Endodermal cell (in vitro differentiated cells): ENCODE results near the gene GSTA1. TPM values are rescaled to one million over a fixed set of nuclear protein-coding genes. Genes with fewer than 3 reads are reported as not detected.
"Not testable (repeated sequence)": the region's sequence is repeated elsewhere in the genome, so short reads cannot be mapped to it uniquely, and the experiment has no call there.

Source experiments
- DNase-seq: peaks from one replicate; pipeline ENCODE4 v3.0.0-alpha.2; 2017
- H3K27ac ChIP-seq: 2 replicates; pipeline ENCODE4 v1.5.1; 2013; ENCODE audit warnings: mild to moderate bottlenecking, low read depth, low read length, moderate library complexity
- H3K27me3 ChIP-seq: 2 replicates; pipeline ENCODE4 v1.6.1; 2013; ENCODE audit warnings: mild to moderate bottlenecking, low read length, moderate library complexity; ENCODE audit not compliant: insufficient read depth, control insufficient read depth, poor library complexity, severe bottlenecking
- H3K36me3 ChIP-seq: 2 replicates; pipeline ENCODE4 v1.7.0; 2013; ENCODE audit warnings: mild to moderate bottlenecking, low read length, moderate library complexity; ENCODE audit not compliant: control insufficient read depth, insufficient read depth
- H3K4me1 ChIP-seq: one replicate; pipeline ENCODE4 v1.7.0; 2013; ENCODE audit warnings: low read length; ENCODE audit not compliant: control insufficient read depth, insufficient read depth
- H3K4me3 ChIP-seq: 2 replicates; pipeline ENCODE4 v1.5.1; 2013; ENCODE audit warnings: mild to moderate bottlenecking, low read length, moderate library complexity
- H3K9ac ChIP-seq: 2 replicates; pipeline ENCODE4 v1.6.1; 2013; ENCODE audit warnings: mild to moderate bottlenecking, low read length, moderate library complexity; ENCODE audit not compliant: poor library complexity, severe bottlenecking; ENCODE audit errors: extremely low read depth
- H3K9me3 ChIP-seq: 2 replicates; pipeline ENCODE4 v1.6.1; 2013; ENCODE audit warnings: mild to moderate bottlenecking, low read length, moderate library complexity; ENCODE audit not compliant: control insufficient read depth
- H3K27ac Mint-ChIP-seq: 2 replicates; pipeline ENCODE4 v1.8.0; 2020; ENCODE audit warnings: mixed read lengths
- H3K27me3 Mint-ChIP-seq: 2 replicates; pipeline ENCODE4 v1.8.0; 2021; ENCODE audit warnings: mild to moderate bottlenecking, mixed read lengths; ENCODE audit not compliant: insufficient read depth
- H3K36me3 Mint-ChIP-seq: 2 replicates; pipeline ENCODE4 v1.8.0; 2020; ENCODE audit warnings: low read depth, mixed read lengths
- H3K4me1 Mint-ChIP-seq: 2 replicates; pipeline ENCODE4 v1.8.0; 2020; ENCODE audit warnings: mixed read lengths
- H3K4me3 Mint-ChIP-seq: 2 replicates; pipeline ENCODE4 v1.8.0; 2020; ENCODE audit warnings: mild to moderate bottlenecking, moderate library complexity, mixed read lengths
- H3K9me3 Mint-ChIP-seq: 2 replicates; pipeline ENCODE4 v1.8.0; 2020; ENCODE audit warnings: mild to moderate bottlenecking, mixed read lengths
- CTCF ChIP-seq: fragments of 200-600 bp; sonication (generic); conservative IDR thresholded peaks from 2 replicates; pipeline ENCODE4 v1.5.0; 2021; ENCODE audit warnings: antibody characterized with exemption, mild to moderate bottlenecking
- WGBS, 2 experiments: methylation state at CpG; one replicate each; pipeline versions ENCODE4 v1.1.5 to v1.1.7; 2013; ENCODE audit warnings: missing lambda C conversion rate in 2 of 2, mixed read lengths in 1 of 2; ENCODE audit not compliant: insufficient coverage in 1 of 2, insufficient read length in 1 of 2; 5-methylcytosine and 5-hydroxymethylcytosine counted together
- total RNA-seq, 2 donors: library from RNA; stranded (reverse); fragmentation: NEBNext Ultra II Directional in 1 of 2; extraction: Animal tissue kit (Norgen Biotek cat#: 25700) in 1 of 2; gene quantifications; 2 replicates in 1 of 2; 3 replicates in 1 of 2; pipeline ENCODE4 v1.2.1, GENCODE V29; 2021

Gene GSTA1
- total RNA-seq, 2 donors from 2014 or later = 2.4 TPM; not detected in 1

- H3K36me3 ChIP-seq = no peaks in the 10 kb centered on the region
- H3K9ac ChIP-seq = no peak overlapping the region
- Mint-ChIP-seq H3K4me1 (no peaks in the 10 kb centered on the region), H3K27ac (no peak overlapping the region), H3K9me3 (peaks cover 35% of the 10 kb centered on the region), H3K27me3 (no peaks in the 10 kb centered on the region), H3K4me3 (no peak overlapping the region), H3K36me3 (peaks cover 5% of the 10 kb centered on the region)
- TF ChIP-seq CTCF = no peak
- no peak for DNase-seq
- H3K4me3 ChIP-seq = no peak overlapping the region
- H3K4me1 ChIP-seq = no peaks in the 10 kb centered on the region
- no peaks in the 10 kb centered on the region for H3K27me3 ChIP-seq
- no peak overlapping the region for H3K27ac ChIP-seq
- 71% methylated on average over 1 of the region's 1 CpG; no CpG with 5 or more reads in 1 of the 2 experiments for WGBS, 2 experiments
- H3K9me3 ChIP-seq = no peaks in the 10 kb centered on the region
These were observed 22.9 kb upstream of the GSTA1 start for GRCh38 chr6:52826513-52826912.

- H3K36me3 Mint-ChIP-seq, H3K4me3 Mint-ChIP-seq, H3K27me3 Mint-ChIP-seq, DNase-seq, H3K27ac ChIP-seq, H3K9ac ChIP-seq, H3K4me1 Mint-ChIP-seq, H3K4me3 ChIP-seq, H3K36me3 ChIP-seq, H3K9me3 ChIP-seq, H3K27me3 ChIP-seq, H3K4me1 ChIP-seq, H3K27ac Mint-ChIP-seq: not testable (repeated sequence)
- H3K9me3 Mint-ChIP-seq = peaks cover 35% of the 10 kb centered on the region
- WGBS, 2 experiments = 100% methylated on average over 1 of the region's 4 CpGs; no CpG with 5 or more reads in 1 of the 2 experiments
These were observed 22.4 kb upstream of the GSTA1 start for GRCh38 chr6:52825900-52826459.

- H3K4me1 ChIP-seq, H3K4me3 ChIP-seq, H3K27me3 ChIP-seq, H3K36me3 ChIP-seq, H3K27me3 Mint-ChIP-seq, DNase-seq, H3K4me1 Mint-ChIP-seq, H3K36me3 Mint-ChIP-seq, H3K9me3 ChIP-seq, H3K4me3 Mint-ChIP-seq, H3K9ac ChIP-seq, H3K27ac ChIP-seq, H3K27ac Mint-ChIP-seq: not testable (repeated sequence)
- H3K9me3 Mint-ChIP-seq = peaks cover 35% of the 10 kb centered on the region
- WGBS, 2 experiments = 86 to 94% methylated on average over 8 to 25 of the region's 25 CpGs
These were observed 21.7 kb upstream of the GSTA1 start for GRCh38 chr6:52825270-52825793.

GRCh38 chr6:52821842-52822241 lies 18.2 kb upstream of the GSTA1 start:
- Mint-ChIP-seq H3K4me3 (no peak overlapping the region), H3K27ac (no peak overlapping the region), H3K4me1 (no peaks in the 10 kb centered on the region), H3K9me3 (peaks cover 26% of the 10 kb centered on the region), H3K27me3 (peaks cover 2% of the 10 kb centered on the region), H3K36me3 (peaks cover 5% of the 10 kb centered on the region)
- Histone ChIP-seq H3K9me3 (no peaks in the 10 kb centered on the region), H3K4me1 (no peaks in the 10 kb centered on the region), H3K36me3 (no peaks in the 10 kb centered on the region), H3K4me3 (no peak overlapping the region), H3K27ac (no peak overlapping the region), H3K9ac (no peak overlapping the region), H3K27me3 (no peaks in the 10 kb centered on the region)
- DNase-seq = no peak
- WGBS, 2 experiments = 90% methylated on average over 1 of the region's 1 CpG; no CpG with 5 or more reads in 1 of the 2 experiments
- TF ChIP-seq CTCF = no peak
